ENCODE data around the gene SREBF1. TPM values are rescaled to one million over a fixed set of nuclear protein-coding genes. Genes with fewer than 3 reads are reported as not detected.

The SREBF1 gene
- total RNA-seq, 1 experiment from 2014 or later = 298 TPM

- no TSS peak for BruUV-seq (replicated peaks)
- H3K27ac ChIP-seq (ENCODE audit: low read depth, low read length) = peak overlapping the region; percentile 98
- ChIA-PET POLR2A (no interaction called here), CTCF (interaction anchor here (1.4 to 2.1 kb wide), 2 partner anchors 10 to 23 kb away, joined by 3 to 8 read pairs; no protein-coding TSS in a partner anchor), RAD21 (ENCODE audit: low non-redundant PET in 1 of 2, low total read pairs in 2 of 2, uncharacterized antibody in 2 of 2, unreplicated experiment in 2 of 2) (no interaction called here)
- H3K36me3 ChIP-seq (ENCODE audit: control insufficient read depth in 1 of 2, insufficient read depth in 2 of 2, low read length in 2 of 2) = peaks cover 3 to 39% of the 10 kb centered on the region in 2 experiments; a peak in 2 of 4 replicates
- peak overlapping the region; percentile 78 to 84 for H3K4me3 ChIP-seq (replicated peaks in 1 of 2; ENCODE audit: low read depth in 1 of 2, low read length in 2 of 2)
- DNase-seq (ENCODE audit: low read depth, low spot score) (no peak), ATAC-seq (no peak)
- H3K79me2 ChIP-seq (ENCODE audit: insufficient read depth, low read length) = peaks cover 77% of the 10 kb centered on the region
- TF ChIP-seq CTCF (IDR thresholded peaks at IDR 0.05 in 2 of 3, conservative IDR thresholded peaks at IDR 0.05 in 1 of 3; ENCODE audit: borderline replicate concordance in 1 of 3, insufficient read depth in 1 of 3, low read depth in 2 of 3, low read length in 2 of 3) (no peak), POLR2AphosphoS5 (IDR thresholded peaks at IDR 0.05; ENCODE audit: low read depth, low read length) (no peak), MAX (IDR thresholded peaks at IDR 0.05) (no peak), ATF3 (IDR thresholded peaks at IDR 0.05) (no peak), ZFX (IDR thresholded peaks at IDR 0.05) (no peak), ZBTB33 (IDR thresholded peaks at IDR 0.05; ENCODE audit: extremely low read depth, insufficient replicate concordance, low read length) (no peak)
- no peaks in the 10 kb centered on the region for H3K9me2 ChIP-seq (ENCODE audit: insufficient read depth)
- H4K20me1 ChIP-seq (ENCODE audit: insufficient read depth) = no peaks in the 10 kb centered on the region
- H3K4me2 ChIP-seq (ENCODE audit: low read length) = peak overlapping the region; percentile 88
- H3K4me1 ChIP-seq (ENCODE audit: control insufficient read depth in 1 of 2, insufficient read depth in 2 of 2, low read length in 2 of 2) = peaks cover 58 to 83% of the 10 kb centered on the region in 2 experiments
- no peak overlapping the region for H2AFZ ChIP-seq (ENCODE audit: low read depth, low read length, poor library complexity, severe bottlenecking)
- no peaks in the 10 kb centered on the region for H3K27me3 ChIP-seq (ENCODE audit: insufficient read depth, low read length)
- intact Hi-C loops (cut with micrococcal nuclease) = loop anchor here (10.0 kb wide), 1 partner anchor 150 kb away; the partner anchor contains the start of gene RAI1
- H3K9me3 ChIP-seq (ENCODE audit: control insufficient read depth in 1 of 2, insufficient read depth in 1 of 2, low read depth in 1 of 2, low read length in 2 of 2) = no peaks in the 10 kb centered on the region
- peak overlapping the region; percentile 99 for H3K9ac ChIP-seq (ENCODE audit: low read length)
Observed at GRCh38 chr17:17834974-17835373, 1.8 kb downstream of the SREBF1 start.

All from HCT116 (cell line).